ENCODE data around the gene SPNS2.
"Not testable (repeated sequence)": the region's sequence is repeated elsewhere in the genome, so short reads cannot be mapped to it uniquely, and the experiment has no call there.

SPNS2 gene

GRCh38 chr17:4576161-4576558 is 77.5 kb downstream of the SPNS2 start:
- no peak for DNase-seq

GRCh38 chr17:4576729-4577322 is 78.1 kb downstream of the SPNS2 start:
- no peak for DNase-seq

GRCh38 chr17:4577386-4577993 is 78.8 kb downstream of the SPNS2 start:
- no peak for DNase-seq

- not testable (repeated sequence) for DNase-seq
Observed at GRCh38 chr17:4578349-4578748, 79.7 kb downstream of the SPNS2 start.

- no peak for DNase-seq
Observed at GRCh38 chr17:4579678-4580077, 81.0 kb downstream of the SPNS2 start.

- DNase-seq = no peak
Observed at GRCh38 chr17:4580291-4580690, 81.6 kb downstream of the SPNS2 start.

DNA sequence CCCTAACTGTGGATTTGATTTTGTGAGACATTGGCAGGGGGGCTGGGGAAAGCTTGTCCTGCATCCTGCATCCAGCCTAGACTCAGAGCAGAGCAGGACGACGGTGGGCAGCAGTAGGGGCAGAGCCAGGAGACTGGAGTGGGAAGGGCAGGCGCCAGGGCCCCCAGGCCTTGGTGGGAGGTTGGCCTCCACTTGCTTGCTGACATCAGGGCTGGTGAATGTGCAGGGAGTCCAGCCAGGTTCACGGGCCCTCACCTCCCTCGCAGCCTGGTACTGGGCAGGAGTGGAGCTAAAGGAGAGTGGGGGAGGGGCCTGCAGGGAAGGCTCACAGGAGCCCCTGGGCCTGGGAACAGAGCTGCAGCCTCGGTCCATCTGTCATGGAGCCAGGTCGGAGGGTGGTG is 83.4 kb downstream of the SPNS2 start:
- no peak for DNase-seq

DNA sequence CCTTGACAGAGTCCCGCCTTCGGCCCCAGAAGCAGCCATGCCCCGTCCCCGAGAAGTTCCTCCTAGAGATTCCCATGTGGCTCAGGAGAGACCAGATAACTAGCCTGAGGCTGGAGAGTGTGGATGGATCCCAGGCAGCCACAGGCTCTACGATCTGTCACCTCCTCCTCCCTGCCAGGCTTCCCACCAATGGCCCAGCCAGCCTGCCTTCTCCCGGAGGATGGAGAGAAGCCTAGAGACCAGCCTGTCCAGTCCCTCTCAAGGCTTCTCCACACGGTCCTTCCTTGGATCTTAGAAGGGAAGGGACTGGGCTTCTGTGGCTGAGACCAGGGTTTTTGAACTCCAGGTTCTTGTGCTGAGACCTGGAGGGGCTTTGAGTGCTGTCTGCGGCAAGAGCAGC is 84.0 kb downstream of the SPNS2 start:
- DNase-seq = no peak

DNA sequence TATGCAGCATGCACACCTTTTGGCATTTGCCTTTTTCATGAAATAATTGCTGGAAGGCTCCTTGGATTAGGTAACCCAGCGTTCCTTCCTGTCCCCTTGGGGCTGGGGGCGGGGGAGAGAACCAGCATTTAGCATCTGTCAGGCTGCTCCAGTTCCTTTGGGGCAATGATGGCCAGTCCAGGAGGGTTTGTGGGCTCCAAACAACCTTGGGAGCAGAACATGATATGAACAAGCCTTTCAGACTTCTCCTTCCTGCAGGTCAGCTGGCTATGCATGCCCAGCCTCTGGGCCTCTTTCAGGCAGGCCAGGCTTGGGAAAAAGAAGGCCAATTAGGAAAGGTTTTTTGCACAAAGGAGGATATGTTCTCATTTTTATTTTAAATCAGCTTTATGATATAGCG is 84.5 kb downstream of the SPNS2 start:
- no peak for DNase-seq

DNA sequence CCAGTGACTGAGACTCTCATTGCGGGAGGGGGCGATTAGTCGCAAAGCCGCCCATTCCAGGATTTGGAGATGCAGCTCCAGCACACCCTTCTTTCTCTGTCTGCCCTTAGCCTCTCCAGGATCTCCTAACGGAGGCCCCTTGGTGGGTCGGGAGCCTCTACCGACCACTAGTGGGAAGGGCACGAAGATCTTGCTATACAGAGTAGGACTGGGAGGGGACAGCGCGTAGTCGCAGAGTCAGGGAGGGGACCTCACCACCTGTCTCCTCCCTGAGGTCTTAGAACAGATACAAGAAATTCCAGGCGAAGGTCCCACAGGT is 85.1 kb downstream of the SPNS2 start:
- DNase-seq = no peak

- DNase-seq = peak in 1 of 5 experiments; percentile 13
Observed at GRCh38 chr17:4584101-4584916, 85.6 kb downstream of the SPNS2 start, which contains the start of gene SMTNL2. SMTNL2 (plus strand) TSS chr17:4584529; CDS start chr17:4584606, 77 bp downstream.

GRCh38 chr17:4584917-4585637 is 86.4 kb downstream of the SPNS2 start:
- DNase-seq = no peak

DNA sequence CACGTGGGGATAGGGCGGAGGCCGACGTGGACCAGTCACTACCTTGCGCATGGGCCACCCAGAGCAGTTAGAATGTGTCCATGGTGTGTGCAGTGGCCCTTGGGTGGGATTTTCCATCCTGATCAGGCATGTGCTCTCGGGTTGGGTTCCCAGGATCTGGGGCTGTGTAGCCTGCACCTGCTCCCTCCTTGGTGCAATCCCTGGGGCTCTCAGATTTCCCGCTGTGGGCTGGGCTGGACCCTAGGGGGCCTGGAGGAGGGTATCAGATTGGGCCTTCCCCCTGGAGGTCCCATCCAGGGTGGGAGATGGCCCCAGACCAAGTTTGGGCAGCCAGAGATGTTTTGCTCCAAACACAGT is 86.9 kb downstream of the SPNS2 start:
- DNase-seq = no peak

DNA sequence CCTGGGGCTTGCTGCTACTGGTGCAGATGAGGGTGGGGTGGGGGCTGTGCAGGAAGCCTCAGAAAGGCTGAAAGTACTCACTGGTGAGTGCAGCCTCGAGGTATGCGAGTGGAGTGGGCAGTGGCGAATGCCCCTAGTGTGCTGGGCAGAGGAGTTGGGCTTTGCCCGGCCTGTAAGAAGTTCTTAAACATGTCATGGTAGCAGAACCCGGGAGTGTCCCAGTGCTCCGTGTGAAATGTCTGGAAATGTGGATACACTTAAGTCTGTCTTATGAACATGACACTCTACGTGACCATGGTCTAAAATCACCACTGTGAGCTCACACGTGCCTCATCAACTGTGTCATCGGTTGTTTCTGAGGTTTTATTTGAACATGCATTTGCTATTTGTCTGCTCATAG is 87.4 kb downstream of the SPNS2 start:
- no peak for DNase-seq

GRCh38 chr17:4587195-4587594 is 88.5 kb downstream of the SPNS2 start:
- no peak for DNase-seq

DNA sequence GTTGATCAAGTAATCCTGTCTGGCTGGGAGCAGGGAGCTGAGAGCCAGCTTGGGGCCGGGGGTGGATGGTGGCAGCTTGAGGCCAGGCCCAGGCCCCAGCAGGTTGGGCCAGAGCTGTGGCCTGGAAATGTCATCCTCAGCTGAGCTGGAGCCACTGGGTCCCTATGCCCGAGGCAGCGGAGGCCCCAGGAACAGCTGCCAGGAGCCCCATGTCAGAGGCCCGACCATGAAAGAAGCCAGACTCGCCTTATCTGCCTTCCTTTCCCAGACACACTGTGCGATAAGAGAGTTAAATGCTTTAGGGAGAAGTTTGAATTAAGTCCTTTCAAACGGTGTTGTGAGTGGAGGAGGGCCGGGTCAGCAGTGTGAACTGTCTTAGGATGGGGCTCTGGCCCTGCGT is 89.1 kb downstream of the SPNS2 start:
- no peak for DNase-seq

GRCh38 chr17:4588391-4588790 is 89.7 kb downstream of the SPNS2 start:
- no peak for DNase-seq

All from T-helper 2 cell (primary cell).